Measurements from ENCODE around the gene FAM131C.

FAM131C gene

GRCh38 chr1:16099412-16099811, 26.0 kb upstream of the FAM131C start:
- DNase-seq, result no peak

- DNase-seq, result no peak
Observed at GRCh38 chr1:16095447-16095846, 22.0 kb upstream of the FAM131C start.

- no peak for DNase-seq
Observed at GRCh38 chr1:16094453-16095158, 21.2 kb upstream of the FAM131C start.

GRCh38 chr1:16093611-16094010, 20.2 kb upstream of the FAM131C start:
- no peak for DNase-seq

- DNase-seq, result no peak
Observed at GRCh38 chr1:16092923-16093511, 19.6 kb upstream of the FAM131C start.

- no peak for DNase-seq
Observed at GRCh38 chr1:16092097-16092922, 18.9 kb upstream of the FAM131C start.

- DNase-seq, result no peak
Observed at GRCh38 chr1:16091296-16091695, 17.8 kb upstream of the FAM131C start.

- no peak for DNase-seq
Observed at GRCh38 chr1:16090076-16090826, 16.8 kb upstream of the FAM131C start.

GRCh38 chr1:16088996-16089395, 15.5 kb upstream of the FAM131C start:
- DNase-seq, result no peak

GRCh38 chr1:16088351-16088911, 15.0 kb upstream of the FAM131C start:
- DNase-seq, result no peak

- no peak for DNase-seq
Observed at GRCh38 chr1:16087733-16088132, 14.3 kb upstream of the FAM131C start.

GRCh38 chr1:16085522-16085921, 12.1 kb upstream of the FAM131C start:
- DNase-seq, result no peak

- DNase-seq, result no peak
Observed at GRCh38 chr1:16083486-16083885, 10.0 kb upstream of the FAM131C start.

GRCh38 chr1:16082283-16083038, 9.0 kb upstream of the FAM131C start:
- DNase-seq, result peak; percentile 64

GRCh38 chr1:16081636-16082035, 8.2 kb upstream of the FAM131C start:
- DNase-seq, result no peak

GRCh38 chr1:16080422-16081150, 7.1 kb upstream of the FAM131C start:
- DNase-seq, result no peak

GRCh38 chr1:16078925-16079656, 5.6 kb upstream of the FAM131C start:
- peak; percentile 79 for DNase-seq

GRCh38 chr1:16077406-16078245, 4.2 kb upstream of the FAM131C start:
- no peak for DNase-seq

- DNase-seq, result no peak
Observed at GRCh38 chr1:16076865-16077238, 3.4 kb upstream of the FAM131C start.
